Neural cell (in vitro differentiated cells): ENCODE data around the gene PHF11. TPM values are rescaled to one million over a fixed set of nuclear protein-coding genes. Genes with fewer than 3 reads are reported as not detected.

Experiments used
- H2AFZ ChIP-seq: fragments of 200-600, 300-800 bp; sonication (generic), shearing (Covaris generic); 2 replicates; pipeline ENCODE4 v1.6.0; 2014; ENCODE audit warnings: low read depth, mild to moderate bottlenecking, antibody characterized with exemption, low read length, moderate library complexity
- H3F3A ChIP-seq: fragments of 200-600 bp; shearing (Covaris generic); 2 replicates; pipeline ENCODE4 v1.6.1; 2016; ENCODE audit warnings: mild to moderate bottlenecking, moderate library complexity, mixed read lengths, antibody characterized with exemption, low read length; ENCODE audit not compliant: insufficient read depth, poor library complexity, severe bottlenecking
- H3K27ac ChIP-seq: fragments of 200-600, 300-800 bp; sonication (generic), shearing (Covaris generic); 2 replicates; pipeline ENCODE4 v1.5.1; 2014; ENCODE audit warnings: mild to moderate bottlenecking, low read length, moderate library complexity
- H3K27me3 ChIP-seq: fragments of 300-800, 200-600 bp; sonication (generic), shearing (Covaris generic); 2 replicates; pipeline ENCODE4 v1.6.0; 2014; ENCODE audit warnings: mild to moderate bottlenecking, low read depth, low read length, moderate library complexity; ENCODE audit not compliant: insufficient read depth
- H3K36me3 ChIP-seq: fragments of 300-800, 200-600 bp; sonication (generic), shearing (Covaris generic); 2 replicates; pipeline ENCODE4 v1.5.1; 2014; ENCODE audit warnings: mild to moderate bottlenecking, antibody characterized with exemption, low read length, moderate library complexity; ENCODE audit not compliant: insufficient read depth
- H3K4me2 ChIP-seq: fragments of 300-800, 200-600 bp; sonication (generic), shearing (Covaris generic); 2 replicates; pipeline ENCODE4 v1.6.0; 2014; ENCODE audit warnings: mild to moderate bottlenecking, low read length
- H3K4me3 ChIP-seq: fragments of 300-800, 200-600 bp; sonication (generic), shearing (Covaris generic); 2 replicates; pipeline ENCODE4 v1.5.1; 2014; ENCODE audit warnings: mild to moderate bottlenecking, low read length, moderate library complexity
- H3K79me2 ChIP-seq: fragments of 200-600 bp; shearing (Covaris generic); replicated peaks from 2 replicates; pipeline ENCODE4 v1.6.0; 2014; ENCODE audit warnings: mild to moderate bottlenecking, low read length, moderate library complexity; ENCODE audit not compliant: insufficient read depth
- H3K9ac ChIP-seq: fragments of 300-800, 200-600 bp; sonication (generic), shearing (Covaris generic); 2 replicates; pipeline ENCODE4 v1.6.1; 2016; ENCODE audit warnings: mild to moderate bottlenecking, low read length, mixed read lengths
- H3K9me2 ChIP-seq: fragments of 200-600 bp; shearing (Covaris generic); 2 replicates; pipeline ENCODE4 v1.6.1; 2016; ENCODE audit warnings: mild to moderate bottlenecking, low read length, mixed read lengths; ENCODE audit not compliant: insufficient read depth
- H3K9me3 ChIP-seq: fragments of 200-600, 300-800 bp; sonication (generic), shearing (Covaris generic); 2 replicates; pipeline ENCODE4 v1.6.1; 2016; ENCODE audit warnings: mild to moderate bottlenecking, mixed run types, low read length, moderate library complexity, mixed read lengths
- H4K20me1 ChIP-seq: fragments of 200-600 bp; shearing (Covaris generic); 2 replicates; pipeline ENCODE4 v1.6.1; 2016; ENCODE audit warnings: mild to moderate bottlenecking, mixed run types; ENCODE audit not compliant: insufficient read depth
- EP300 ChIP-seq: fragments of 450-650 bp; conservative IDR thresholded peaks from 2 replicates; pipeline ENCODE4 v1.6.1; 2014; ENCODE audit warnings: antibody characterized with exemption, mild to moderate bottlenecking, moderate library complexity; ENCODE audit not compliant: poor library complexity, severe bottlenecking
- EZH2 ChIP-seq: fragments of 200-600, 300-800 bp; shearing (Covaris generic), sonication (generic); IDR thresholded peaks from 2 replicates; pipeline ENCODE4 v1.6.1; 2014; ENCODE audit warnings: antibody characterized with exemption, low read length, borderline replicate concordance, mild to moderate bottlenecking; ENCODE audit not compliant: insufficient read depth, poor library complexity, severe bottlenecking
- MXI1 ChIP-seq: fragments of 450-650 bp; conservative IDR thresholded peaks from 2 replicates; pipeline ENCODE4 v1.6.1; 2014; ENCODE audit warnings: antibody characterized with exemption, mild to moderate bottlenecking; ENCODE audit not compliant: poor library complexity, severe bottlenecking
- POLR2AphosphoS5 ChIP-seq: IDR thresholded peaks from 2 replicates; pipeline ENCODE4 v1.6.1; 2012
- RAD21 ChIP-seq: fragments of 450-650 bp; conservative IDR thresholded peaks from 2 replicates; pipeline ENCODE4 v1.6.1; 2014; ENCODE audit warnings: antibody characterized with exemption, mild to moderate bottlenecking, moderate library complexity
- SMC3 ChIP-seq: fragments of 450-650 bp; conservative IDR thresholded peaks from 2 replicates; pipeline ENCODE4 v1.6.1; 2014; ENCODE audit warnings: antibody characterized with exemption, mild to moderate bottlenecking, moderate library complexity; ENCODE audit not compliant: poor library complexity
- TAF1 ChIP-seq: IDR thresholded peaks from 2 replicates; pipeline ENCODE4 v1.6.1; 2012; ENCODE audit warnings: low read depth
- polyA plus RNA-seq: library from polyadenylated mRNA; depleted of rRNA; stranded (reverse); fragments of >200 nt; gene quantifications from 2 replicates; pipeline ENCODE4 v1.2.3, GENCODE V29; 2014
- TF ChIP-seq, protein P1 (sequence below): fragments of 450-650 bp; IDR thresholded peaks from 2 replicates; pipeline ENCODE4 v1.5.1; 2014; ENCODE audit warnings: antibody characterized with exemption, mild to moderate bottlenecking, moderate library complexity; ENCODE audit not compliant: poor library complexity, severe bottlenecking
- TF ChIP-seq, protein P2 (sequence below): IDR thresholded peaks from 2 replicates; pipeline ENCODE4 v1.6.1; 2012; ENCODE audit warnings: borderline replicate concordance

Gene PHF11
- polyA plus RNA-seq, 1 donor from 2014 or later: not detected

DNA sequence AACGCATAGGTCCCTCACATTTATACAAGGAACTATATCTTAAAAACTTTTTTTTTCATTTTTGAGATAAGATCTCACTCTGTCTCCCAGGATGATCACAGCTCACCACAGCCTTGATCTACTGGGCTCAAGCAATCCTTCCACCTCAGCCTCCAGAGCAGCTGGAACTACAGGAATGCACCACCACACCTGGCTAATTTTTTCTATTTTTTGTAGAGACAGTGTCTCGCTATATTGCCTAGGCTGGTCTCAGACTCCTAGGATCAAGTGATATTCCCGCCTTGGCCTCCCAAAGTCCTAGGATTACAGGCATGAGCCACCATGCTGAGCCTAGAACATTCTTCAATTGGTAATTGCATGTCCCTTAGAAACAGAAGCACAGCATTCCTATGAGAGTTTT lies 47.9 kb downstream of the PHF11 start:
- Histone ChIP-seq H4K20me1 (no peaks in the 10 kb centered on the region), H3F3A (no peaks in the 10 kb centered on the region), H3K27me3 (no peaks in the 10 kb centered on the region), H3K27ac (no peak overlapping the region), H2AFZ (no peak overlapping the region), H3K79me2 (no peaks in the 10 kb centered on the region), H3K9me2 (no peaks in the 10 kb centered on the region), H3K9me3 (no peaks in the 10 kb centered on the region), H3K9ac (no peak overlapping the region), H3K4me3 (no peak overlapping the region), H3K4me2 (no peak overlapping the region), H3K36me3 (peaks cover 8% of the 10 kb centered on the region)
- no peak for TF ChIP-seq RAD21
- TF ChIP-seq MXI1: no peak
- TF ChIP-seq EP300: no peak
- TF ChIP-seq, protein P1, sequence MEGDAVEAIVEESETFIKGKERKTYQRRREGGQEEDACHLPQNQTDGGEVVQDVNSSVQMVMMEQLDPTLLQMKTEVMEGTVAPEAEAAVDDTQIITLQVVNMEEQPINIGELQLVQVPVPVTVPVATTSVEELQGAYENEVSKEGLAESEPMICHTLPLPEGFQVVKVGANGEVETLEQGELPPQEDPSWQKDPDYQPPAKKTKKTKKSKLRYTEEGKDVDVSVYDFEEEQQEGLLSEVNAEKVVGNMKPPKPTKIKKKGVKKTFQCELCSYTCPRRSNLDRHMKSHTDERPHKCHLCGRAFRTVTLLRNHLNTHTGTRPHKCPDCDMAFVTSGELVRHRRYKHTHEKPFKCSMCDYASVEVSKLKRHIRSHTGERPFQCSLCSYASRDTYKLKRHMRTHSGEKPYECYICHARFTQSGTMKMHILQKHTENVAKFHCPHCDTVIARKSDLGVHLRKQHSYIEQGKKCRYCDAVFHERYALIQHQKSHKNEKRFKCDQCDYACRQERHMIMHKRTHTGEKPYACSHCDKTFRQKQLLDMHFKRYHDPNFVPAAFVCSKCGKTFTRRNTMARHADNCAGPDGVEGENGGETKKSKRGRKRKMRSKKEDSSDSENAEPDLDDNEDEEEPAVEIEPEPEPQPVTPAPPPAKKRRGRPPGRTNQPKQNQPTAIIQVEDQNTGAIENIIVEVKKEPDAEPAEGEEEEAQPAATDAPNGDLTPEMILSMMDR: no peak
- no peak for TF ChIP-seq SMC3
- TF ChIP-seq, protein P2, sequence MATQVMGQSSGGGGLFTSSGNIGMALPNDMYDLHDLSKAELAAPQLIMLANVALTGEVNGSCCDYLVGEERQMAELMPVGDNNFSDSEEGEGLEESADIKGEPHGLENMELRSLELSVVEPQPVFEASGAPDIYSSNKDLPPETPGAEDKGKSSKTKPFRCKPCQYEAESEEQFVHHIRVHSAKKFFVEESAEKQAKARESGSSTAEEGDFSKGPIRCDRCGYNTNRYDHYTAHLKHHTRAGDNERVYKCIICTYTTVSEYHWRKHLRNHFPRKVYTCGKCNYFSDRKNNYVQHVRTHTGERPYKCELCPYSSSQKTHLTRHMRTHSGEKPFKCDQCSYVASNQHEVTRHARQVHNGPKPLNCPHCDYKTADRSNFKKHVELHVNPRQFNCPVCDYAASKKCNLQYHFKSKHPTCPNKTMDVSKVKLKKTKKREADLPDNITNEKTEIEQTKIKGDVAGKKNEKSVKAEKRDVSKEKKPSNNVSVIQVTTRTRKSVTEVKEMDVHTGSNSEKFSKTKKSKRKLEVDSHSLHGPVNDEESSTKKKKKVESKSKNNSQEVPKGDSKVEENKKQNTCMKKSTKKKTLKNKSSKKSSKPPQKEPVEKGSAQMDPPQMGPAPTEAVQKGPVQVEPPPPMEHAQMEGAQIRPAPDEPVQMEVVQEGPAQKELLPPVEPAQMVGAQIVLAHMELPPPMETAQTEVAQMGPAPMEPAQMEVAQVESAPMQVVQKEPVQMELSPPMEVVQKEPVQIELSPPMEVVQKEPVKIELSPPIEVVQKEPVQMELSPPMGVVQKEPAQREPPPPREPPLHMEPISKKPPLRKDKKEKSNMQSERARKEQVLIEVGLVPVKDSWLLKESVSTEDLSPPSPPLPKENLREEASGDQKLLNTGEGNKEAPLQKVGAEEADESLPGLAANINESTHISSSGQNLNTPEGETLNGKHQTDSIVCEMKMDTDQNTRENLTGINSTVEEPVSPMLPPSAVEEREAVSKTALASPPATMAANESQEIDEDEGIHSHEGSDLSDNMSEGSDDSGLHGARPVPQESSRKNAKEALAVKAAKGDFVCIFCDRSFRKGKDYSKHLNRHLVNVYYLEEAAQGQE: no peak
- no peak for TF ChIP-seq TAF1
- TF ChIP-seq EZH2: no peak
- no peak for TF ChIP-seq POLR2AphosphoS5

- H3K27ac ChIP-seq: no peak overlapping the region
- no peak overlapping the region for H2AFZ ChIP-seq
- H3K4me2 ChIP-seq: no peak overlapping the region
- no peaks in the 10 kb centered on the region for H3K79me2 ChIP-seq
- no peaks in the 10 kb centered on the region for H4K20me1 ChIP-seq
- H3K9me3 ChIP-seq: no peaks in the 10 kb centered on the region
- TF ChIP-seq MXI1 (no peak), POLR2AphosphoS5 (no peak), EP300 (no peak), TAF1 (no peak)
- TF ChIP-seq, protein P1: no peak
- no peak overlapping the region for H3K4me3 ChIP-seq
- no peak overlapping the region for H3K9ac ChIP-seq
- H3K36me3 ChIP-seq: peaks cover 3% of the 10 kb centered on the region
- no peaks in the 10 kb centered on the region for H3K27me3 ChIP-seq
- no peaks in the 10 kb centered on the region for H3K9me2 ChIP-seq
- no peaks in the 10 kb centered on the region for H3F3A ChIP-seq
Observed at GRCh38 chr13:49545661-49546060, 49.9 kb downstream of the PHF11 start.
